IMR-90 (cell line): Measurements from ENCODE around the gene HES4.
"Not testable (repeated sequence)": the region's sequence is repeated elsewhere in the genome, so short reads cannot be mapped to it uniquely, and the experiment has no call there.

ENCODE experiments used
- BHLHE40 ChIP-seq: fragments of 150-350 bp; IDR thresholded peaks from 2 replicates; pipeline ENCODE4 v1.6.1; 2016; ENCODE audit warnings: mild to moderate bottlenecking, low read depth, low read length
- CEBPB ChIP-seq: IDR thresholded peaks from 2 replicates; pipeline ENCODE4 v1.6.1; 2012; ENCODE audit warnings: low read depth, low read length, improper control_type of control experiment
- CHD1 ChIP-seq: IDR thresholded peaks from 2 replicates; pipeline ENCODE4 v1.6.1; 2012; ENCODE audit warnings: low read depth, low read length, improper control_type of control experiment
- CTCF ChIP-seq: conservative IDR thresholded peaks from 2 replicates; pipeline ENCODE4 v1.5.1; 2012; ENCODE audit warnings: mild to moderate bottlenecking, low read depth, low read length, improper control_type of control experiment
- MAFK ChIP-seq: IDR thresholded peaks from 2 replicates; pipeline ENCODE4 v1.6.1; 2012; ENCODE audit warnings: low read depth, low read length, improper control_type of control experiment
- MAZ ChIP-seq: IDR thresholded peaks from 2 replicates; pipeline ENCODE4 v1.6.1; 2012; ENCODE audit warnings: low read depth, mild to moderate bottlenecking, low read length, improper control_type of control experiment, moderate library complexity, borderline replicate concordance
- MXI1 ChIP-seq: IDR thresholded peaks from 2 replicates; pipeline ENCODE4 v1.6.1; 2012; ENCODE audit warnings: low read depth, mild to moderate bottlenecking, low read length, moderate library complexity, borderline replicate concordance
- POLR2A ChIP-seq: IDR thresholded peaks from 2 replicates; pipeline ENCODE4 v1.6.1; 2012; ENCODE audit warnings: mild to moderate bottlenecking, low read depth, low read length
- RAD21 ChIP-seq: IDR thresholded peaks from 2 replicates; pipeline ENCODE4 v1.6.1; 2012; ENCODE audit warnings: low read length, improper control_type of control experiment
- RCOR1 ChIP-seq: IDR thresholded peaks from 2 replicates; pipeline ENCODE4 v1.6.1; 2012; ENCODE audit warnings: mild to moderate bottlenecking, low read length, improper control_type of control experiment; ENCODE audit not compliant: insufficient replicate concordance
- RFX5 ChIP-seq: IDR thresholded peaks from 2 replicates; pipeline ENCODE4 v1.8.0; 2012; ENCODE audit warnings: low read depth, mild to moderate bottlenecking, low read length, moderate library complexity
- SMC3 ChIP-seq: fragments of 150-350 bp; IDR thresholded peaks from 2 replicates; pipeline ENCODE4 v1.6.1; 2016; ENCODE audit warnings: low read depth, mild to moderate bottlenecking, antibody characterized with exemption, low read length, moderate library complexity
- USF2 ChIP-seq: fragments of 150-350 bp; IDR thresholded peaks from 2 replicates; pipeline ENCODE4 v1.6.1; 2017; ENCODE audit warnings: mild to moderate bottlenecking, antibody characterized with exemption, low read length, low read depth

- not testable (repeated sequence) for TF ChIP-seq CTCF, BHLHE40, MAZ, RAD21, CEBPB, POLR2A, RFX5, SMC3, RCOR1, MAFK, USF2, CHD1, MXI1
These were observed 18.4 kb upstream of the HES4 start for GRCh38 chr1:1018321-1018685.
